H9 (cell line): ENCODE results near the gene ITIH2. TPM values are rescaled to one million over a fixed set of nuclear protein-coding genes. Genes with fewer than 3 reads are reported as not detected.

Experiments
- DNase-seq: peaks from one replicate; pipeline ENCODE4 v3.0.0-alpha.2; 2017
- H2AFZ ChIP-seq: one replicate; pipeline ENCODE4 v1.6.1; 2013; ENCODE audit warnings: mild to moderate bottlenecking, low read length, control low read depth, moderate library complexity
- H2AK5ac ChIP-seq: 2 replicates; pipeline ENCODE4 v1.6.1; 2013; ENCODE audit warnings: low read length, control low read depth, mixed read lengths; ENCODE audit not compliant: insufficient read length
- H2BK120ac ChIP-seq: one replicate; pipeline ENCODE4 v1.6.1; 2013; ENCODE audit warnings: low read depth, mild to moderate bottlenecking, low read length, control low read depth, inconsistent platforms; ENCODE audit not compliant: poor library complexity, severe bottlenecking
- H2BK12ac ChIP-seq: 2 replicates; pipeline ENCODE4 v1.6.1; 2013; ENCODE audit warnings: low read length, control low read depth, mixed read lengths, low read depth; ENCODE audit not compliant: insufficient read length
- H2BK15ac ChIP-seq: 2 replicates; pipeline ENCODE4 v1.6.1; 2013; ENCODE audit warnings: low read depth, low read length, control low read depth
- H2BK20ac ChIP-seq: one replicate; pipeline ENCODE4 v1.6.1; 2013; ENCODE audit warnings: low read depth, mild to moderate bottlenecking, low read length, control low read depth, inconsistent platforms; ENCODE audit not compliant: poor library complexity, severe bottlenecking
- H2BK5ac ChIP-seq: 2 replicates; pipeline ENCODE4 v1.6.1; 2013; ENCODE audit warnings: low read length, control low read depth, mixed read lengths; ENCODE audit not compliant: insufficient read length
- H3K14ac ChIP-seq: 2 replicates; pipeline ENCODE4 v1.6.1; 2013; ENCODE audit warnings: low read length, control low read depth; ENCODE audit not compliant: insufficient read depth
- H3K18ac ChIP-seq: 2 replicates; pipeline ENCODE4 v1.6.1; 2013; ENCODE audit warnings: low read depth, mild to moderate bottlenecking, mixed read lengths, low read length, control low read depth; ENCODE audit not compliant: insufficient read length
- H3K23ac ChIP-seq: 2 replicates; pipeline ENCODE4 v1.6.1; 2013; ENCODE audit warnings: low read length, control low read depth, mixed read lengths, low read depth; ENCODE audit not compliant: insufficient read length
- H3K23me2 ChIP-seq: 2 replicates; pipeline ENCODE4 v1.6.1; 2013; ENCODE audit warnings: low read depth, mild to moderate bottlenecking, mixed read lengths, low read length, control low read depth; ENCODE audit not compliant: insufficient read length, poor library complexity, severe bottlenecking
- H3K27ac ChIP-seq: 2 replicates; pipeline ENCODE4 v1.5.1; 2013; ENCODE audit warnings: low read length, control low read depth, mixed read lengths, low read depth; ENCODE audit not compliant: insufficient read length
- H3K27me3 ChIP-seq: 2 replicates; pipeline ENCODE4 v1.6.1; 2013; ENCODE audit warnings: low read length, control low read depth, inconsistent platforms; ENCODE audit not compliant: insufficient read depth
- H3K4ac ChIP-seq: 2 replicates; pipeline ENCODE4 v1.6.1; 2013; ENCODE audit warnings: low read depth, mild to moderate bottlenecking, control low read depth, inconsistent platforms, low read length, moderate library complexity
- H3K4me1 ChIP-seq: 2 replicates; pipeline ENCODE4 v1.6.1; 2013; ENCODE audit warnings: low read length, control low read depth, inconsistent platforms; ENCODE audit not compliant: insufficient read depth
- H3K4me2 ChIP-seq: 2 replicates; pipeline ENCODE4 v1.6.1; 2013; ENCODE audit warnings: low read length, control low read depth, mixed read lengths; ENCODE audit not compliant: insufficient read length, insufficient read depth
- H3K56ac ChIP-seq: 2 replicates; pipeline ENCODE4 v1.6.1; 2013; ENCODE audit warnings: low read depth, mild to moderate bottlenecking, mixed read lengths, low read length, control low read depth; ENCODE audit not compliant: insufficient read length
- H3K79me1 ChIP-seq: 2 replicates; pipeline ENCODE4 v1.6.1; 2013; ENCODE audit warnings: low read depth, mild to moderate bottlenecking, moderate library complexity, low read length, control low read depth, inconsistent platforms; ENCODE audit not compliant: insufficient read depth, poor library complexity, severe bottlenecking
- H3K79me2 ChIP-seq: 2 replicates; pipeline ENCODE4 v1.6.1; 2013; ENCODE audit warnings: low read length, control low read depth, inconsistent platforms; ENCODE audit not compliant: insufficient read depth
- H3K9ac ChIP-seq: 2 replicates; pipeline ENCODE4 v1.6.1; 2013; ENCODE audit warnings: low read length, control low read depth, mixed read lengths; ENCODE audit not compliant: insufficient read length; ENCODE audit errors: extremely low read depth
- H3K9me3 ChIP-seq: one replicate; pipeline ENCODE4 v1.6.1; 2013; ENCODE audit warnings: low read depth, low read length, inconsistent platforms; ENCODE audit not compliant: control insufficient read depth
- H3T11ph ChIP-seq: one replicate; pipeline ENCODE4 v1.6.1; 2013; ENCODE audit warnings: mild to moderate bottlenecking, low read length, control low read depth, inconsistent platforms
- H4K20me1 ChIP-seq: one replicate; pipeline ENCODE4 v1.6.1; 2013; ENCODE audit not compliant: control insufficient read depth, insufficient read length, insufficient read depth
- H4K5ac ChIP-seq: 2 replicates; pipeline ENCODE4 v1.6.1; 2013; ENCODE audit warnings: low read depth, mild to moderate bottlenecking, mixed read lengths, low read length, control low read depth; ENCODE audit not compliant: insufficient read length
- H4K8ac ChIP-seq: replicated peaks from 2 replicates; pipeline ENCODE4 v1.6.1; 2013; ENCODE audit warnings: low read length, control low read depth, mixed read lengths, low read depth; ENCODE audit not compliant: insufficient read length
- H4K91ac ChIP-seq: 2 replicates; pipeline ENCODE4 v1.6.1; 2013; ENCODE audit warnings: low read depth, mild to moderate bottlenecking, moderate library complexity, mixed read lengths, low read length, control low read depth; ENCODE audit not compliant: insufficient read length
- H3K27ac Mint-ChIP-seq, 3 experiments: 2 replicates in 2 of 3; 3 replicates in 1 of 3; pipeline ENCODE4 v1.8.0; 2020 to 2021; ENCODE audit warnings: mixed read lengths in 3 of 3, mild to moderate bottlenecking in 1 of 3, moderate library complexity in 1 of 3
- H3K27me3 Mint-ChIP-seq: 2 replicates; pipeline ENCODE4 v1.8.0; 2021; ENCODE audit warnings: low read depth, mild to moderate bottlenecking, moderate library complexity, mixed read lengths
- H3K36me3 Mint-ChIP-seq, 3 experiments: 2 replicates in 2 of 3; 3 replicates in 1 of 3; pipeline ENCODE4 v1.8.0; 2020 to 2021; ENCODE audit warnings: low read depth in 3 of 3, mixed read lengths in 3 of 3; ENCODE audit not compliant: insufficient read depth in 1 of 3
- H3K4me1 Mint-ChIP-seq, 2 experiments: 2 replicates each; pipeline ENCODE4 v1.8.0; 2020; ENCODE audit warnings: mixed read lengths in 2 of 2
- H3K4me3 Mint-ChIP-seq, 2 experiments: 2 replicates in 1 of 2; 3 replicates in 1 of 2; pipeline ENCODE4 v1.8.0; 2020 to 2021; ENCODE audit warnings: mild to moderate bottlenecking in 2 of 2, mixed read lengths in 2 of 2, moderate library complexity in 1 of 2
- H3K9me3 Mint-ChIP-seq, 2 experiments: 2 replicates in 1 of 2; 3 replicates in 1 of 2; pipeline ENCODE4 v1.8.0; 2020; ENCODE audit warnings: mild to moderate bottlenecking in 2 of 2, mixed read lengths in 2 of 2, moderate library complexity in 1 of 2
- WGBS: extraction: QIAGEN DNeasy Blood & Tissue Kit; methylation state at CpG from one replicate; pipeline ENCODE4 v1.1.7; 2013; ENCODE audit warnings: missing lambda C conversion rate, low lambda C conversion rate, mixed read lengths; ENCODE audit not compliant: insufficient read length; ENCODE audit errors: extremely low coverage; 5-methylcytosine and 5-hydroxymethylcytosine counted together
- total RNA-seq: library from RNA; stranded (reverse); gene quantifications from 2 replicates; pipeline ENCODE4 v1.2.1, GENCODE V29; 2021
- TF ChIP-seq, protein P1 (sequence below): fragments of 200-600 bp; sonication (generic); conservative IDR thresholded peaks from 3 replicates; pipeline ENCODE4 v1.8.0; 2021; ENCODE audit warnings: antibody characterized with exemption, mild to moderate bottlenecking

Gene ITIH2
- total RNA-seq, 1 experiment from 2014 or later = not detected

GRCh38 chr10:7720478-7720877, 17.4 kb downstream of the ITIH2 start:
- Histone ChIP-seq H3K56ac (no peak overlapping the region), H2AK5ac (no peak overlapping the region), H3T11ph (no peak overlapping the region), H2BK12ac (no peak overlapping the region), H4K8ac (no peak overlapping the region), H2BK120ac (no peak overlapping the region), H3K79me2 (no peaks in the 10 kb centered on the region), H3K4me1 (no peaks in the 10 kb centered on the region), H2AFZ (no peak overlapping the region), H4K5ac (no peak overlapping the region), H3K27me3 (no peaks in the 10 kb centered on the region), H3K4ac (no peak overlapping the region), H3K14ac (no peak overlapping the region), H3K23me2 (no peaks in the 10 kb centered on the region), H2BK15ac (no peak overlapping the region), H3K9me3 (no peaks in the 10 kb centered on the region), H3K18ac (no peak overlapping the region), H4K20me1 (no peaks in the 10 kb centered on the region), H3K27ac (no peak overlapping the region), H3K23ac (no peak overlapping the region), H3K4me2 (no peak overlapping the region), H4K91ac (no peak overlapping the region), H3K79me1 (no peaks in the 10 kb centered on the region), H3K9ac (no peak overlapping the region), H2BK5ac (no peak overlapping the region), H2BK20ac (no peak overlapping the region)
- Mint-ChIP-seq H3K4me3 (no peak overlapping the region), H3K9me3 (peaks cover 4% of the 10 kb centered on the region in 2 experiments; a peak in 2 of 5 replicates), H3K4me1 (peaks cover 2 to 3% of the 10 kb centered on the region in 2 experiments; a peak in 2 of 4 replicates), H3K36me3 (no peaks in the 10 kb centered on the region), H3K27ac (no peak overlapping the region), H3K27me3 (no peaks in the 10 kb centered on the region; the same call in 1 of the 2 replicates)
- no peak for DNase-seq
- TF ChIP-seq, protein P1, sequence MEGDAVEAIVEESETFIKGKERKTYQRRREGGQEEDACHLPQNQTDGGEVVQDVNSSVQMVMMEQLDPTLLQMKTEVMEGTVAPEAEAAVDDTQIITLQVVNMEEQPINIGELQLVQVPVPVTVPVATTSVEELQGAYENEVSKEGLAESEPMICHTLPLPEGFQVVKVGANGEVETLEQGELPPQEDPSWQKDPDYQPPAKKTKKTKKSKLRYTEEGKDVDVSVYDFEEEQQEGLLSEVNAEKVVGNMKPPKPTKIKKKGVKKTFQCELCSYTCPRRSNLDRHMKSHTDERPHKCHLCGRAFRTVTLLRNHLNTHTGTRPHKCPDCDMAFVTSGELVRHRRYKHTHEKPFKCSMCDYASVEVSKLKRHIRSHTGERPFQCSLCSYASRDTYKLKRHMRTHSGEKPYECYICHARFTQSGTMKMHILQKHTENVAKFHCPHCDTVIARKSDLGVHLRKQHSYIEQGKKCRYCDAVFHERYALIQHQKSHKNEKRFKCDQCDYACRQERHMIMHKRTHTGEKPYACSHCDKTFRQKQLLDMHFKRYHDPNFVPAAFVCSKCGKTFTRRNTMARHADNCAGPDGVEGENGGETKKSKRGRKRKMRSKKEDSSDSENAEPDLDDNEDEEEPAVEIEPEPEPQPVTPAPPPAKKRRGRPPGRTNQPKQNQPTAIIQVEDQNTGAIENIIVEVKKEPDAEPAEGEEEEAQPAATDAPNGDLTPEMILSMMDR = no peak
- WGBS = no CpG with 5 or more reads among the region's 10 CpGs
